ENCODE results near the gene AKAP13. TPM values are rescaled to one million over a fixed set of nuclear protein-coding genes. Genes with fewer than 3 reads are reported as not detected.

AKAP13 gene
- polyA plus RNA-seq, 1 experiment, result 13.6 TPM

DNA sequence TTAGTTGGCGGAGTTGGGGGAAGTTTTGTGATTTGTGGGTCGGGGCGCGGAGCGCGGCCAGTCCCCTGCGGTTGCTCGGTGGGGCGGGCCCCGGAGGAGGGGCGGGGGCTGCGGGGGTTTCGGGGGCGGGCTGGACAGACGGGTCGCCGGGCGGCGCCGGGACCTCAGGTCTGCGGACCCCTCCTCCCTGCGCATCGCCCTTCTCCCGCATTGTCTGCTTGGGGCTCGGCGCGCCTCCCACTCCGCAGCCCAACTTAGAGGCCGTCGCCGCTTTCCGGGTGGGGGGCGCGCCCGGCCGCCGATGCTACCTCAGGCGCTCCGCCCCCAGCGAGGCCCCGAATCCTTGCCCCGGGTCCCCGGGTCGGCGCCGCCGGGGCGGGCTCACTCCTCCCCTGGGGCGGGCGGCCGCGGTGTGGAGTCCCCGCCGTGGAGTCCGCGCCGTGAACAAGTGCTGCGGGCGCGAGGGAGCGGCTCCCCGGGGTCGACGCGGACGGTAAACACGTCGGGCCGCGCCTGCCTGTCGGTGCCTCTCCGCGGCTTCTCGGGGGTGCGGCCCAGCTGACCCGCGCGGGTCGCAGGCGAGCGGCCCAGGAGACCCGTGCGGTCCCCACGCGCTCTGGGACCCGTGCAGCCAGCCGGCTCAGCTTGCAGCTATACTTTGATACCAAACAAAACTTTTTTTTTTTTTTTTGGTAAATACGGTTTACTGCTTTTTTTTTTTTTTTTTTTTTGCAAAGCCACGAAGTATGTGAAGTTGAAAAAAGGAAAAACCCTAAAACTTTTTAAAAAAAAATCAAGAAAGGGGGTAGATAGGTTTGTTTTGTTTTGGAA, 624 bp downstream of the AKAP13 start:
- CTCF ChIA-PET, result interaction anchor here (0.6 to 1.4 kb wide), 7 partner anchors 14 to 84 kb away, joined by 3 to 6 read pairs (median 4); no protein-coding TSS in a partner anchor

DNA sequence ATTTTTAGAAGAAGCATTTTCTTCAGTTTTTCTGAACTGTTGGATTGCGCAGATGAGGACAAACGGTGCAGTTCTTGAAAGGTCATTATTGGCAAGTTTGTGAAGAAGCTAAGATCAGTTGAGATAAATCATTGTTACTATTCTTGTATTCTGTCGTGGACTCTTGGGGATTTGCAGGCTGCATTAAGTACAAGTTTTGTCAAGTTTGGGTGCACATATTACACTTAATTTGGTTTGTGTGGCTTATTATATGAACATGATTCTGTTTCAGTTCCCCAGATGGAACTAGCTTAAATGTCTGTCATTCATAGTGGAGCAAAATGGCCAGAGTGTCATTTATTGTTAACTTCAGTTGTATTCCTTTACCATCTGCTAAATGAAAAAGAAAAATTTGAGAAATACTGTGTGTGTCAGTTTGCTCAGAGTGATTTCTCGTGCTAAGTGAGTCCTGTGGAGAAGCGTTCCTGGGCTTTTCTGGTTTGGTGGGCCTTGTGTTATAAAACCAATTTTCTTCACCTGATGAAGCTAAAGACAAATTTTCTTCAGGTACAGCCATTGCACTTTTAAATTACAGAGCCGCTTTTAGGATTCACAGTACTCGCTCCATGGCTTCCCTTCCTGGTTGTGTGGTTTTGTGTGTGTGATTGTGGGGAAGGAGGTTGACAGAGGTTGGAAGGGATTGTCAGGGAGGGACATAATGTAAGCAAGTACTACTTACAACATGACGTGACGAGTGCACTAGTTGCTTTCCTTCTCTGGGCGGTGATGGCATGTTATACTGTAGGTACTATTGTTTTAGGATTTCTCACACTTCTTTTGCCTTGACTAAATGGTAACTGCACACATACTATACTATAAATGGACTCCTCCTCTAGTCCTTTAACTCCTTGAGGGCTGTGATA, 1.7 kb downstream of the AKAP13 start:
- Histone ChIP-seq H3K36me3 (ENCODE audit: control insufficient read depth, insufficient read depth, low read length) (0 out of 2 replicates have a peak, but pooled peaks cover under 1% of the 10 kb centered on the region), H3K4me3 (ENCODE audit: low read depth, low read length) (peak overlapping the region; percentile 79), H3K27me3 (ENCODE audit: control insufficient read depth, insufficient read depth, low read length) (no peaks in the 10 kb centered on the region)
- CTCF ChIA-PET, result interaction anchor here (1.2 to 1.5 kb wide), 3 partner anchors 15 to 51 kb away, joined by 3 to 6 read pairs (median 5); no protein-coding TSS in a partner anchor
- TF ChIP-seq, protein P1, sequence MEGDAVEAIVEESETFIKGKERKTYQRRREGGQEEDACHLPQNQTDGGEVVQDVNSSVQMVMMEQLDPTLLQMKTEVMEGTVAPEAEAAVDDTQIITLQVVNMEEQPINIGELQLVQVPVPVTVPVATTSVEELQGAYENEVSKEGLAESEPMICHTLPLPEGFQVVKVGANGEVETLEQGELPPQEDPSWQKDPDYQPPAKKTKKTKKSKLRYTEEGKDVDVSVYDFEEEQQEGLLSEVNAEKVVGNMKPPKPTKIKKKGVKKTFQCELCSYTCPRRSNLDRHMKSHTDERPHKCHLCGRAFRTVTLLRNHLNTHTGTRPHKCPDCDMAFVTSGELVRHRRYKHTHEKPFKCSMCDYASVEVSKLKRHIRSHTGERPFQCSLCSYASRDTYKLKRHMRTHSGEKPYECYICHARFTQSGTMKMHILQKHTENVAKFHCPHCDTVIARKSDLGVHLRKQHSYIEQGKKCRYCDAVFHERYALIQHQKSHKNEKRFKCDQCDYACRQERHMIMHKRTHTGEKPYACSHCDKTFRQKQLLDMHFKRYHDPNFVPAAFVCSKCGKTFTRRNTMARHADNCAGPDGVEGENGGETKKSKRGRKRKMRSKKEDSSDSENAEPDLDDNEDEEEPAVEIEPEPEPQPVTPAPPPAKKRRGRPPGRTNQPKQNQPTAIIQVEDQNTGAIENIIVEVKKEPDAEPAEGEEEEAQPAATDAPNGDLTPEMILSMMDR (IDR thresholded peaks at IDR 0.05; ENCODE audit: insufficient read depth, low read depth, low read length), result no peak
- POLR2A ChIA-PET, result no interaction called here
- DNase-seq (ENCODE audit: low read depth), result no peak

More for the DNA sequence above, 624 bp downstream of the AKAP13 start:
- POLR2A ChIA-PET, result interaction anchor here (0.9 kb wide), 1 partner anchor 17 kb away, joined by 4 read pairs; no protein-coding TSS in a partner anchor
- TF ChIP-seq, protein P1 (IDR thresholded peaks at IDR 0.05; ENCODE audit: insufficient read depth, low read depth, low read length), result no peak
- H3K36me3 ChIP-seq (ENCODE audit: control insufficient read depth, insufficient read depth, low read length), result no peaks in the 10 kb centered on the region
- H3K4me3 ChIP-seq (ENCODE audit: low read depth, low read length), result peak overlapping the region; percentile 79
- H3K27me3 ChIP-seq (ENCODE audit: control insufficient read depth, insufficient read depth, low read length), result no peaks in the 10 kb centered on the region
- no peak for DNase-seq (ENCODE audit: low read depth)

DNA sequence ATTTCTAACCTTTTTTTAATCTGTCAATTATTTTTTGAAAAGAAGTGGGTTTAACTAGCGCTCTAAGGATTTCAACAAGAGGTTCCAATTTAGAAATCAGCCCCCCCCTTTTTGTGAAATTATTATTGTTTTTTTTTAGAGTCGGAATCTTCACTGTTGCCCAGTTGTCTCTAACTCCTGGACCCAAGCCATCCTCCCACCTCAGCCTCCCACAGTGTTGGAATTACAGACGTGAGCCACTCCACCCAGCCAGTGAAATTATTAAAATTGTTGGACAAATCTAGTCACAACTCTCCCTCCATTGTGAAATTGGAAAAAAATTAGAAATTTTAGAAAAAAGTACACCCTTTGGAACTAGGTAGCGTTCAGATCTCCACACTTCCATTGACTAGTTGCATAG, 2.5 kb downstream of the AKAP13 start:
- POLR2A ChIA-PET, result no interaction called here
- CTCF ChIA-PET, result interaction anchor here (1.1 to 1.5 kb wide), 5 partner anchors 9 to 101 kb away, joined by 3 to 4 read pairs (median 3); no protein-coding TSS in a partner anchor
- H3K36me3 ChIP-seq (ENCODE audit: control insufficient read depth, insufficient read depth, low read length), result 0 out of 2 replicates have a peak, but pooled peaks cover 2% of the 10 kb centered on the region
- no peak overlapping the region for H3K4me3 ChIP-seq (ENCODE audit: low read depth, low read length)
- no peak for DNase-seq (ENCODE audit: low read depth)
- TF ChIP-seq, protein P1 (IDR thresholded peaks at IDR 0.05; ENCODE audit: insufficient read depth, low read depth, low read length), result no peak
- H3K27me3 ChIP-seq (ENCODE audit: control insufficient read depth, insufficient read depth, low read length), result no peaks in the 10 kb centered on the region

DNA sequence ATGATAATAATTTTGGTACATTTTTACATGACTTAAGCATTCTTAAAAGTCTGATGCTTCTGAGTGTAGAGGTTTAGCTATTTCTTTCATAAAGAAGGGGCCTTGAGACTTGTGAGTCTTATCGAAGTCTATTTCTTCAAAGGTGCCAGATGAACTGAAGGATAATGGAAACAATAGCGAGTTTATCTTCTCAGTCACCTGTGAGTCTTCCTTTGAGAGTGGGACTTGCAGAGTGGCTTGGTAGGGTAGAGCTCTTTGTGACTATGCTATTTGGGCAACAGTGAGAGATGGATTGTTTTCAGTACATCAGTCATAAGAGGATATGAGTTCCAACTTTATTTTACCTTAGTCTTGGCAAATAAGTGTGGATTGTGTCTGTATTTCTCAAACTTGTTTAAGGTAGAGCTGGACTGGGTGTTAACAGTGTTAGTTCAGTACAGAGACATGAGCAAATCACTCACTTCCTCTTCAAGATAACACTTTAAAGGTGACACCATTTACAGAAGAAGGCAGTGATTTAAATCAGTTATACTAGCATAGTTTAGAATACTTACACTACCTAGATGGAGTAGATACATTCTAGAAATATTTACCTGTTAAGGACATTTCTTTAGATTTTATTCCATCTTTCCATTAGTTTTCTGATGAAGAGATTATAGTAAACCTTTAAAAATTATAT, 3.2 kb downstream of the AKAP13 start:
- Histone ChIP-seq H3K36me3 (ENCODE audit: control insufficient read depth, insufficient read depth, low read length) (0 out of 2 replicates have a peak, but pooled peaks cover 2% of the 10 kb centered on the region), H3K27me3 (ENCODE audit: control insufficient read depth, insufficient read depth, low read length) (no peaks in the 10 kb centered on the region), H3K4me3 (ENCODE audit: low read depth, low read length) (no peak overlapping the region)
- TF ChIP-seq, protein P1 (IDR thresholded peaks at IDR 0.05; ENCODE audit: insufficient read depth, low read depth, low read length), result no peak
- ChIA-PET CTCF (interaction anchor here (1.1 to 1.5 kb wide), 6 partner anchors 10 to 100 kb away, joined by 3 to 4 read pairs (median 3); no protein-coding TSS in a partner anchor), POLR2A (no interaction called here)
- no peak for DNase-seq (ENCODE audit: low read depth)

Data from BJ (cell line).